Upper lobe of left lung (tissue), 4 donors: ENCODE results near the gene VANGL1.

ENCODE experiments used
- CTCF ChIP-seq, 6 experiments: fragments of 450-650 bp in 4 of 6; fragments of 200-600 bp in 2 of 6; sonication (generic) in 2 of 6; IDR thresholded peaks; one replicate each; pipeline ENCODE4 v1.5.1; 2016 to 2019; ENCODE audit warnings: antibody characterized with exemption in 6 of 6
- POLR2A ChIP-seq, 4 donors: fragments of 450-650 bp; IDR thresholded peaks; one replicate each; pipeline ENCODE4 v1.5.1; 2016 to 2017; ENCODE audit warnings: antibody characterized with exemption in 4 of 4, mild to moderate bottlenecking in 2 of 4

- TF ChIP-seq POLR2A (IDR thresholded peaks at IDR 0.05) (no peak), CTCF (IDR thresholded peaks at IDR 0.05) (no peak)
Observed at GRCh38 chr1:115671176-115671934, 29.6 kb downstream of the VANGL1 start.
